GM10248 (cell line): ENCODE data around the gene NCLN.

Experiments
- CTCF ChIA-PET: fragments of 300-600 bp; sonication (Branson Sonifier 250); formaldehyde crosslinking; extraction: SDS; loops from one replicate; lab custom pipeline; 2021; ENCODE audit warnings: antibody characterized with exemption; lab: Yijun Ruan, JAX
- POLR2A ChIA-PET: fragments of 350-650 bp; sonication (Branson Sonifier 250); formaldehyde crosslinking; extraction: SDS; loops from one replicate; lab custom pipeline; 2020; ENCODE audit warnings: antibody characterized with exemption; lab: Yijun Ruan, JAX
- DNase-seq: peaks from one replicate; pipeline ENCODE4 v3.0.0; 2012; ENCODE audit errors: extremely low spot score
- TF ChIP-seq, protein P1 (sequence below): IDR thresholded peaks from 2 replicates; pipeline ENCODE4 v1.5.1; 2012; ENCODE audit warnings: mild to moderate bottlenecking, low read depth; ENCODE audit errors: extremely low read depth, missing control alignments, control extremely low read depth

NCLN gene

GRCh38 chr19:3154957-3155736 is 30.6 kb upstream of the NCLN start:
- TF ChIP-seq, protein P1, sequence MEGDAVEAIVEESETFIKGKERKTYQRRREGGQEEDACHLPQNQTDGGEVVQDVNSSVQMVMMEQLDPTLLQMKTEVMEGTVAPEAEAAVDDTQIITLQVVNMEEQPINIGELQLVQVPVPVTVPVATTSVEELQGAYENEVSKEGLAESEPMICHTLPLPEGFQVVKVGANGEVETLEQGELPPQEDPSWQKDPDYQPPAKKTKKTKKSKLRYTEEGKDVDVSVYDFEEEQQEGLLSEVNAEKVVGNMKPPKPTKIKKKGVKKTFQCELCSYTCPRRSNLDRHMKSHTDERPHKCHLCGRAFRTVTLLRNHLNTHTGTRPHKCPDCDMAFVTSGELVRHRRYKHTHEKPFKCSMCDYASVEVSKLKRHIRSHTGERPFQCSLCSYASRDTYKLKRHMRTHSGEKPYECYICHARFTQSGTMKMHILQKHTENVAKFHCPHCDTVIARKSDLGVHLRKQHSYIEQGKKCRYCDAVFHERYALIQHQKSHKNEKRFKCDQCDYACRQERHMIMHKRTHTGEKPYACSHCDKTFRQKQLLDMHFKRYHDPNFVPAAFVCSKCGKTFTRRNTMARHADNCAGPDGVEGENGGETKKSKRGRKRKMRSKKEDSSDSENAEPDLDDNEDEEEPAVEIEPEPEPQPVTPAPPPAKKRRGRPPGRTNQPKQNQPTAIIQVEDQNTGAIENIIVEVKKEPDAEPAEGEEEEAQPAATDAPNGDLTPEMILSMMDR, result no peak
- ChIA-PET POLR2A (no interaction called here), CTCF (interaction anchor here (1.5 kb wide), 1 partner anchor 9 kb away, joined by 7 read pairs; no protein-coding TSS in a partner anchor)
- DNase-seq, result peak; percentile 86

DNA sequence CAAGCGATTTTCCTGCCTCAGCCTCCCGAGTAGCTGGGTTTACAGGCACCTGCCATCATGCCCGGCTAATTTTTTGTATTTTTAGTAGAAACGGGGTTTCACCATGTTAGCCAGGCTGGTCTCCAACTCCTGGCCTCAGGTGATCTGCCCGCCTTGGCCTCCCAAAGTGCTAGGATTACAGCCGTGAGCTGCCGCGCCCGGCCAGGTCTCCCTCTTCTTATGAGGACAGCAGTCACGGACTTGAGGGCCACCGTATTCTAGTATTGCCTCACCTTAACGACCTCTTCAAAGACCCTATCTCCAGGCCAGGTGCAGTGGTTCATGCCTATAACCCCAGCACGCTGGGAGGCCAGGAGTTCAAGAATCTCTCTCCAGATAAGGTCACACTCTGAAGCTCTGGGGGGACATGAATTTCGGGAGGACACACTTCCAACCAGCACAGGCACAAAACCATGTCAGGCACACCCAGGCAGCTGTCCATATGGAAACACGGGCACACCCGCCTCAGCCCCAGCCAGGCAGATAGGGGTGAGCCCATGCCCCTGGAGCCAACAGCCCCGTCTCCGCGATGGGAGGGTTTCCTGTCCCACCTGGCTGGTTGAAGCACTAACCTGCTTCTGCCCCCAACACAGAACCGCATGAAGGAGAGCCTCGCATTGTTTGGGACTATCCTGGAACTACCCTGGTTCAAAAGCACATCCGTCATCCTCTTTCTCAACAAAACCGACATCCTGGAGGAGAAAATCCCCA is 28.5 kb upstream of the NCLN start:
- TF ChIP-seq, protein P1, result no peak
- no peak for DNase-seq

GRCh38 chr19:3159565-3159964 is 26.2 kb upstream of the NCLN start:
- ChIA-PET CTCF (interaction anchor here (1.0 to 3.6 kb wide), 11 partner anchors 11 to 209 kb away, joined by 3 to 16 read pairs (median 5); partner anchors contain the start of gene TLE6), POLR2A (interaction anchor here (0.7 kb wide), 1 partner anchor 193 kb away, joined by 4 read pairs; no protein-coding TSS in a partner anchor)
- TF ChIP-seq, protein P1, result no peak
- DNase-seq, result no peak

More for the DNA sequence above, 28.5 kb upstream of the NCLN start:
- POLR2A ChIA-PET, result no interaction called here
- CTCF ChIA-PET, result interaction anchor here (1.2 to 1.8 kb wide), 2 partner anchors 28 to 49 kb away, joined by 3 to 4 read pairs; no protein-coding TSS in a partner anchor

DNA sequence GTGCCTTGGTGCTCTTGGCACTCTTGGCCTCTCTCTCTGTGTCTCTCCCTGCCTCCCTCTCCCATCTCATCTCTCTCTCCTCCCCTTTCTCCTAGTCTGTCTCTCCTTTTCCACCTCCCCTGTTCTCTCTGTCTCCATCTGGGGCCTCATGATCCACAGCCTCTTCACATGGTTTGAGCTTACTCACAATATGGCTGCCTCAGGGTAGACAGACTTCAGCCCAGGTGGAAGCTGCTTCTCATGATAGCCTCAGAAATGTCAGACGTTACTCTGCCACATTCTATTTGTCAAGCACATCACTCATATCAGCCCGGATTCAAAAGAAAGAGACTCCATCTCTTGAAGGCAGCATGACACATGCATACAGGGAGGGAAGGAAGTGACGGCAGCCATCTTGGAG is 25.5 kb upstream of the NCLN start:
- ChIA-PET POLR2A (interaction anchor here (0.5 kb wide), 1 partner anchor 684 kb away, joined by 4 read pairs; the partner anchor contains the start of gene GADD45B), CTCF (interaction anchor here (1.0 to 3.6 kb wide), 11 partner anchors 11 to 209 kb away, joined by 3 to 16 read pairs (median 5); partner anchors contain the start of gene TLE6)
- DNase-seq, result no peak
- TF ChIP-seq, protein P1, result no peak

- TF ChIP-seq, protein P1, result no peak
- ChIA-PET POLR2A (no interaction called here), CTCF (interaction anchor here (1.0 to 3.6 kb wide), 11 partner anchors 9 to 274 kb away, joined by 3 to 16 read pairs (median 8); no protein-coding TSS in a partner anchor)
- DNase-seq, result no peak
Measured at GRCh38 chr19:3161453-3161852, 24.3 kb upstream of the NCLN start.
